ENCODE measurements around the gene DCTN3.

DCTN3 gene

DNA sequence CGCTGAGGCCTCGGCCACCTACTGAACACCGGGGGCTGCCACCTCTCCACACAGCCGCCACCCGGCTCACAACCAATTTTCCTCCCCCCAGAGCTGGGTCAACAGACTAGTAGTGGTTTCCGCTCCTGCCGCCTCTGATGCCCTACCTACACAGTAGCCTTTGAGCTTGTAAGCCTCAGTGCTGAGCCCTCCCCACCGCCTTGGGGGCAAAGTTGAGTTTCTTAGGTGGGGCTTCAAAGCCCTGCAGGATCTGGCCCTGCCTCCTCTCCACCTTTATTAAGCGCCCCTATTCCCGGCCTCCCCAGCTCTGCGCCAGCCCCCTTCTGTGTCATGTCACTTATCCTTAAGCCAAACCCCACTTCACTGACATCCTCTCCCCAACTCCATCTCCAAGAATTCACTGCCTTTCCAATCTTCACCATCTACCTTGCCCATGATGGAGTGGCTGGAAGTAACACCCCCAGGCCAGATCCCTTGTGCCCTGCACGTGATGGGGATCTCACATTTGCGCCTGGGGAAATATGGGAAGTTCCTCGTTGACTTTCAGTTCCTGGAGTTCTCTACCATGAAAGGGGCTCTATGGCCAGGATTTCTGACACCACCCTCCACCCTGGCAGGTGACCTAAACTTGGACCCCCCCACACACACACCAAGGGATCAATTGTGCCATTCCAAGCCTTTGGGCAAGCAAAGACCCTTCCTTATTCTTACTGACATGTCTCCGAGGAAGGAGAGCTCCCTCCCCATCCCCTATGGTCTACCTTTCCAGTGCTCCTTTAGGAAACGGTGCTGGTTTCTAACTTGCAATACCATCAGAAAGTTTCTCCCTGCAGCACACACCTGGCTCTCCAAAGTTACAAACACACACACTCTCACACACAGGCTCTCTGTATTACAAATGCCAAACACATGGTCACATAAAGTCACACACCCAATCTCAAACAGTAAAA, 28.1 kb downstream of the DCTN3 start:
- H3K27ac ChIP-seq: no peak overlapping the region
- no peak for DNase-seq (ENCODE audit: low read depth, low spot score)

DNA sequence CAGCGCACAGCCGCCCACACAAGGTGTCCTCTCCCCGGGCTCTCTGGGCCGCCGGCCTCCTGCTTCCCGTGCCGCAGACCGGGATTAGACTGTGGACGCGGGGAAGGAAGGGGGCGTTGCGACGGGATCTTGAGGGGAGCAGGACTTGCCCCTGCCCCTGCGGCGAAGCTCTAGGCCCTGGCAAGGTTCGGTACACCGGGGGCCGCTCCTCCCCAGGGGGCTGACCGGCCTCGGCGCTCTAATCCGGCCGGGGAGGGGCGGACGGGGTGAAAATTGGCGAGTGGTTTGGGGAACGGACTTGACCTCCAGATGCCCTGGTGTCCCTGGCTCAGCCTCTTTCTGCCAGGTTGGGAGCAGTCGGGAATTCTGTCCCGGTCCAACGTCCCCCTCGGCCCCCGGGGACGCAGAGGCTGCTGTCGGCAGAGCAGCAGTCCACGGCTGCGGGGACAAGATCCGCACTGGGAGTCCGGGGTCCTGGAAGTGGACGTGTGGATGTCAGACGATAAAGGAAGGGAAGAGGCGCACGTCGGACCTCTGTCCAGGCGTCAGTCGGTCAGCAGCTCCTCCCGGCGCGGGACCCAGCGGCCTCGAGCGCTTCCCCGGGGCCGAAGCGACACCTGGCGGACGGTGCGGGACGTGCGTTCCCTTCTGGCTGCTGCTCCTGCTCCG, 28.9 kb downstream of the DCTN3 start:
- no peak for DNase-seq (ENCODE audit: low read depth, low spot score)
- no peak overlapping the region for H3K27ac ChIP-seq

DNA sequence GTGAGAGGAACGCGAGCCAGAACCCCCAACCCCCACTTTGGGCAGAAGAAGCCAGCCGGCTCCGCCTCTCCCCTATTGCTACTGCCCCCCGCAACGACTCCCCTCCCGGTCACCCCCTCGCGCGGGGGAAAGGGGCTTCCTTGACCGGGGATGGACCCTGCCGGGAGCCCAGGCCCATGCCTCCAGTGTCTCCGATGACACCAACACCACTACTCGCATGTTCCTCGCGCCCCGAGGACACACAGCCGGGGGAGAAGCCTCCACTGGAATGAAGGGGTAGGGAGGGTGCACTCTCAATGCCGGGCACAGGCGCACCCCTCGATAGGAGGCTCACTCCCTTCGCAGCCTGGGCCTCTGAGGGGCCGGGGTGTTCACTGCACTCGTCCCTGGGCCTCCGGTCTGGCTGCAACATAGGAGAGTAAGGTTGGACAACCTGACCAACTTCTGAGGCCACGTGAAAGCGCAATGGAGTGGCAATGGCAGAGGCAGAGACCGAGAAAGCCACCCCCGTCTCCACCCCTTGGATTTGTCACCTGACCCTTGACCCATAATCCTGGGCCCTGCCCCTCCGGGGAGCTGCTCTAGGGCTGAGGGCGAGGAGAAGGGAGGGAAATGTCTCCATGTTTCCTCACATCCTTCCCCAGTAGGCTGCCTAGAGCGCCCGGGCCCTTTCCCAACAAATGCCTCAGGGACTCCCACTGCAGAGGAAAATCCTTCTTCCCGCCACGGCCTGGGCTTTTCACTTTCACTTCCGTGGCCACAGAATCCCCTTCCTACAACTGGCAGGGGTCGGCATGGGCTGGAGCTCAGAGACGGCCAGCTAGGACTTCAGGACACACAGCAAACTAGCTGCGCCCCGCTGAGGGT, 29.7 kb downstream of the DCTN3 start:
- no peak for DNase-seq (ENCODE audit: low read depth, low spot score)
- H3K27ac ChIP-seq: no peak overlapping the region

DNA sequence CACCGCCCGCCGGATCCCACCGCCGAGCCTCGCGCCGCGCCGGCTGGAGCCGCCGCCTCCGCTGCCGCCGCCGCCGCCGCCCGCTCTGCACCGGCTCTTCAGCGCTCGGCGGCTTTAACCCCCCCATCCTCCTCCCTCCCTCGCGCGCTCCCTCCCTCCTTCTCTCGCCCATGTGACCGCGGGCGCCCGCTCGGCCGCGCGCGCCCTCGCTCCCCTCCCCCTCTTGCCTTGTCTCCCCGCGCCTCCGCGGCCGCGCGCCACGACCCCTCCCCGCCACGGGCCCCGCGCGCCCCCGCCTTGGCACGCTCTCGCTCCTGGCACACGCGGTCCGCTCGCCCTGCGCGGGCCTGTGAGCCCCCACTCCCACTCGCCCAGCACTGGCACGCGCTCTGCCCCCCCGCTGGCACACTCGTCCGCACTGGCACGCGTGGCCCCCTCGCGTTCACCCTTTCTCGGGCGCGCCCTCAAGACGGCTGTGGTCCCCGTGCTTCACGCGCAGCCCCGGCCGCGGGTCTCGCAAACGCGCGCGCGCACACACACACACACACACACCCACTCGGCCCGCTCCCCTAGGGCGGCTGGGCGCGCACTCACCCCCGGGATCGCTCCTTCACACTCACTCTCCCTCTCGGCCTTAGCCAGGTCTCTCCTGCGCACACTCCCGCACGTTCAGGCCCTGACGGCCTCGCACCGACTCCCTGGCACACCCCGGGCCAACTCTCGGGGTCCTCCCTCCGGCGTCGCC, 30.5 kb downstream of the DCTN3 start, which contains the start of gene CNTFR:
Gene CNTFR, minus strand, starts transcription at position 89 of the 745 bp plus-strand sequence. CDS start 20,743 bp downstream, outside the sequence.
- no peak for DNase-seq (ENCODE audit: low read depth, low spot score)
- H3K27ac ChIP-seq: no peak within 1 kb of the TSS

DNA sequence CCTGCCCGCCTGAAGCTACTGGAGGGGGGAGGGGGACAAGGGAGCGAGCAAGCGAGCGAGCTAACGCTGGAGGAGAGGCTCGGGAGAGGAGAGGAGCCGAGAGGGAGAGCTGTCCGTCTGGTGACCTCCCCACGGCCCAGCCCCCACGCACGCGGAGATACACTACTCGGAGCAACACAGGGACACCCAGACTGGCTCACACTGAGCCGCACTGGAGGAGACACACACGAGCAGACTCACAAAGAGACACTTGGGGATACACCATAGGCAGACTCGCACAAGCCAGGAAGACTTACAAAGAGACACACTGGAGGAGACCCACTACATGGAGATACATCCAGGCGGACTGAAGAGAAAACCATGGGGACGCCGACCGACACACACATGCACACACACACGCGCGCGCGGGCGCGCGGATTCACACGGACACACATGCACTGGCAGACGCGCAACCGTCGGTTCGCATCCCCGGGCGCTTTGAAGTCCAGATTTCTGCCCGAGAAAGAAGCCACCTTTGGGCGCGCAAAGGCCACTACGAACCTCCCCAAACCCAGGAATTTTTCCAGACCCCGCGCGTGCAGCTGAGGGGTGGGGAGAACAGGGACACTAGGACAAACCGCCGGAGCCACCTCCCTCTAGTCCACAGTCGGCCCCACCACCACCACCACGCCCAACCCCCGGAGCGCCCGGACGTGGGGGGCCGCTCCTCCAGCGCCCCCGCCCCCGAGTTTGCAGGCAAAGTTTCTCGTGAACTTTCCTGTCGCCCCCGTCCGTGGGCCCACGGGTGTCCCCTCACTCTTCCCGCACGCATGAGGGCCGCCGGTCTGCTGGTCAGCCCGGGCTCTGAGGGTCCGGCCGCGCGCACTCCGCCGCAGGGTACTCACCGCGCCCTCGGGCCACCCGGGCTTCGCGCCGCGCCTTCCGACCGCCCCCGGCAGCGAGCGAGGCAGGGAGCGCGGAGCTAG, 31.3 kb downstream of the DCTN3 start:
- no peak overlapping the region for H3K27ac ChIP-seq
- no peak for DNase-seq (ENCODE audit: low read depth, low spot score)

DNA sequence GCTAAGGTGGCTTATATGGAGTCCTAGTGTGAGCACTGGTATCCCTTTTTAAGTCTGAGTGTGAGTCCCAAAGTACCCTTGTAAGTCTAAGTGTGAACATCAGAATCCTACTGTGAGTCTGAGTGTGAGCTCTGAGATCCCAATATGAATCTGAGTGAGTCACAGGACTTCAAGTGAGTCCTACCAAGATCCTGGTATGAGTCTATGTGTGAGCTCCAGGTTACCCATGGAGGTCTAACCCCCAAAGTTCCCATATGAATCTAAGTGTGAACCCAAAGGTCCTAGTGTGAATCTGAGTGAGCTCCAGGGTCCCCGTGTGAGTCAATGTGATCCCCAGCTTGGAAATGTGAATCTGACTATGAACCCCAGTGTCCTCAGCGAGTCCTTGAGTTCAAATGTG, 33.0 kb downstream of the DCTN3 start:
- DNase-seq (ENCODE audit: low read depth, low spot score): no peak
- no peak overlapping the region for H3K27ac ChIP-seq

DNA sequence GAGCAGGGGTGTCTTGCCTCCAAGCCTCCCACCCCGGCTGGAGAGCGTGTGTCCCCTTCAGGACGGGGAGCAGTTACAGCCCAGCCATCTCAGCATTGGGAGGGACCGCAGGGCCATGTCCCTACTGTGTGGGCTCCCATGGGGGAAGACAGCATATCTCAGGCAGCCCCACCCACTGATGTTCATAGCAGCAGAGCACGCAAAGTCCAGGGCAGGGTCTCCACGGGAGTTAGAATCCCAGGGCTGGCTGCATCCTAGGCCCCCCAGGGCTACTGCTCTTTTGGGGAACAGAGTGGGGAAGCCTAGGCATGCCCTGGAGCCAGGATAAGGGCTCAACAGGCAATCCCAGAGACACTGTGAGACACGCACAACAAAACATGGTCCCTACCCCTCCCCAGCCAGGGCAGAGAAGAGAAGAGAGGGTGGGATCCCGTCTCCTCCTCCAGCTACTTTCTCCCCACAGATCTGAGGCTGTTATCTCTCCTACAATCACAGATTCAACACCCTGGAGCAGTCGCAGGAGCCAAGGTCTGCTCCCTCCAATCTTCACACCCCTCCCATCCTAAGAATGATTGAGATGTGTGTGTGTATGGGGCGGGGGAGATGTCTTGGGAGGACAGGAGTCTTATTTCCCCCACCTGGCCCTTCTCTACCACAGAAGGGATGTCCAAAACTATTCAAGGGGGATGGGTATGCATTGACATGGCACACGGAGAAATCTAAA, 34.2 kb downstream of the DCTN3 start:
- H3K27ac ChIP-seq: no peak overlapping the region
- DNase-seq (ENCODE audit: low read depth, low spot score): no peak

DNA sequence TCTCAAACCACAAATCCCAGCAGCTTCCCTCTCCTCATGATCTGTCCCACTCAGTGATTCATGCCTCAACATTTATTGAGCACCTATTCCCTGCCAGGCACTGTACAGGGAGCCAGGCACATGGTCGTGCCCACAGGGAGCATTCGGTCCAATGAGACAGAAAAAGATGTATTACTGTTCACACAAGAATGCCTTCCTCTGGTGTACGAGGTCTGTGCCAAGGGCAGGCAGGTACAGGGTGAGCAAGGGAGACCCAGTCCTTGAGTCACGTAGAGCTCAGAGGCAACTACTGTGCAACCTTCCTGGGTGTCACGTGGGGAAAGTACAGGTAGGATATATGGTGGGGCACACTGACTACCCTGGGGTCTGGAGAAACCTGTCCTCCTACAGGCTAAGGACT, 35.3 kb downstream of the DCTN3 start:
- no peak for DNase-seq (ENCODE audit: low read depth, low spot score)
- no peak overlapping the region for H3K27ac ChIP-seq

DNA sequence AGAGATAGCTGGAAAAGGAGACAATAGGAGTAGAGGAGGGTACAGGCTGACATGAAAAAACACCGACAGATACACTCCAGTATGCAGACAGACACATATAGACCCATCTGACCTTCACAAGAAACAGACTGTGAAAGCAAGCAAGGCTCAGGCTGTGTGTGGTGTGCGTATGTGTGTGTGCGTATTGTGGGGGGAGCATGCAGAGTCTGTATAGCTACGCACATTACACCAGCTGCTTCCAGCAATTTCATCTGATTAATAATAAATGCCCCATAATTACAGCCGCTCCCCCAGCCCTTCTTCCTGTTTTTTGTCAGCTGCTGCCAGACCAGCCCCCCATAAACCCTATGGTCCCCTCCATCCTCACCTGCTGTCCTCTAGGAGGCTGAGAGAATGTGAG, 37.5 kb downstream of the DCTN3 start:
- H3K27ac ChIP-seq: no peak overlapping the region
- no peak for DNase-seq (ENCODE audit: low read depth, low spot score)

DNA sequence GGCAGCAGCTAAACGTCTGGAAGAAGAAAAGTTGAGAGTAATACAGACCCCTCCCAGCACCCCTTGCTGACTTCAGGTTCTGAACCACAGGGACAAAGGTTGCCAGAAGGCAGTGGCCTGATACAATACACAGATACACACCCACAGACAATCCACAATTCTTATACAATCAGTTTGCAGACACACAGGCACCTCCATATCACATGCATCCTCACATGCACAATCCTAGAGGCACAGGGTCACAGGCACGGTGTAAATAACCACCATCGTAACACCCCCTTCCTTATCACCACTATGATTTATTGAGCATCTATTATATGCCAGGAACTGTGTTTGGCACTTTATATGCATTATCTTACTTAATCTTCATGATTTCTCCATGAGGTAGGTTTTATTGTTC, 39.0 kb downstream of the DCTN3 start:
- H3K27ac ChIP-seq: no peak overlapping the region
- no peak for DNase-seq (ENCODE audit: low read depth, low spot score)

DNA sequence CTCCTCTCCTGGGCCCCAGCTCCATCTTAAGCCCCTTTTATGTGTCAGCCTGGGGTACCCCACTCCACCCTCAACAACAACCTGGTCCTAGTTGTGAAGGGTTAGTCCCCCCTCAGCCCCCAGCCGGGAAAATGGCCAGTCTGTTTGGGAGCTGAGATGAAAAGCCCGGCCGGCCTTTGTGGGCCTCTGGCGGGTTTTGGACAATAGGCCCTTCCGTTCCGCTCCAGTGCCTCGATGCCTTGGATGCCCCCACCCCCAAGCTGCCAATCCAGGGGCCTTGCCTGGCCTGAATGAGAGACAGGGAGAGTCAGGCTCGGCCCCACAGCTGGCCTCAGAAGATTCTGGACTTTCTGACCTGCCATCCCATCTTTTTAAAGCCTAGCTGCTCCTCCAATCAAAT, 39.9 kb downstream of the DCTN3 start:
- H3K27ac ChIP-seq: no peak overlapping the region
- no peak for DNase-seq (ENCODE audit: low read depth, low spot score)

DNA sequence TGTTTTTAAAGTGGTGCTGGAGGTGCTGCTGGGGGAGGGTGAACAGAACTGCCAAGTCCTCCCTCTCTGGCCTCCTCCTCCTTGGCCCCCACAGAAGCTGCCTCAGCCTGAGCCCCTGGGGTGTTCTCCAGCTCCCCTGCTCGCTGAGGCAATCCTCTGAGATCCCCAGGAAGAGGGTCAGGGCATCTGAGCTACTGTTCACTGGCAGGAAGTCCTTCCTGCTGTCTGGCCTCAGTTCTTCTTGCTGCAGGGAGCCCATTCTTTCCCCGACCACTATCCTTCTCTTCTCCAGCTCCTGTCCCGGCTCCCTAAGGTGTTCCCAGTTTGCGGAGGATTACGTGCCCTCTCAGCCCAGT, 40.5 kb downstream of the DCTN3 start:
- DNase-seq (ENCODE audit: low read depth, low spot score): no peak
- H3K27ac ChIP-seq: no peak overlapping the region

DNA sequence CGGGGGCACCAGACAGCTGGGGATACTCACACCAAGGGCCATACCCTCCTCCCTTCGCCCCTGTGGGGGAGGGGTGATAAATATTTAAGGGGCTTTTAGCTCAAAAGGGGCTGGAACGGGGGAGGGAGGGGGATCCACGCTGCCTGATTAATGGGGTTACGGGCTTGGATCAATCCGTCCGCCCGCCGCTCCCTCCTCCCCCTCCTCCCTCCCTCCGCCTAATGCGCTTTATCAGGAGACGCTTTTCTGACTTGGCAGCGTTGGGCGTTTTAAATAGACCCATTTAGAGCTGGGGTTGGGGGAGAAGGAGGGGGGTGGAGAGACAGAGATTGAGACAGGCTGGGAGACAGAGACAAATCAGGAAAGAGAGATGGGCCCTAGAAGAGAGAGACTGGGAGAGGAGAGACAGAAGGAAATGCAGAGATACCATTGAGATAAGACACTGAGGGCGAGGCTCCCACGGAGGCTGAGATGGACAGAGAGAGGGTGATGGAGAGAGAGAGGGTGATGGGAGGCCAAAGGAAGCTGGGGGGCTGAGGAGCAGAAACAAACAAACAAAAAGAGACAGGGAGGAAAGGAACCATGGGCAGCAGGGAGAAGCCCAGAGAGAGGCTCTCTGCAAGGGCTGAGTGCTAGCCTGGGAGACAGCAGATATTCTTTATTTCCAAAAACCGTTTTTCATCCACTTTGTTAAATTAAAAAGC, 41.0 kb downstream of the DCTN3 start:
- H3K27ac ChIP-seq: no peak overlapping the region
- DNase-seq (ENCODE audit: low read depth, low spot score): no peak

DNA sequence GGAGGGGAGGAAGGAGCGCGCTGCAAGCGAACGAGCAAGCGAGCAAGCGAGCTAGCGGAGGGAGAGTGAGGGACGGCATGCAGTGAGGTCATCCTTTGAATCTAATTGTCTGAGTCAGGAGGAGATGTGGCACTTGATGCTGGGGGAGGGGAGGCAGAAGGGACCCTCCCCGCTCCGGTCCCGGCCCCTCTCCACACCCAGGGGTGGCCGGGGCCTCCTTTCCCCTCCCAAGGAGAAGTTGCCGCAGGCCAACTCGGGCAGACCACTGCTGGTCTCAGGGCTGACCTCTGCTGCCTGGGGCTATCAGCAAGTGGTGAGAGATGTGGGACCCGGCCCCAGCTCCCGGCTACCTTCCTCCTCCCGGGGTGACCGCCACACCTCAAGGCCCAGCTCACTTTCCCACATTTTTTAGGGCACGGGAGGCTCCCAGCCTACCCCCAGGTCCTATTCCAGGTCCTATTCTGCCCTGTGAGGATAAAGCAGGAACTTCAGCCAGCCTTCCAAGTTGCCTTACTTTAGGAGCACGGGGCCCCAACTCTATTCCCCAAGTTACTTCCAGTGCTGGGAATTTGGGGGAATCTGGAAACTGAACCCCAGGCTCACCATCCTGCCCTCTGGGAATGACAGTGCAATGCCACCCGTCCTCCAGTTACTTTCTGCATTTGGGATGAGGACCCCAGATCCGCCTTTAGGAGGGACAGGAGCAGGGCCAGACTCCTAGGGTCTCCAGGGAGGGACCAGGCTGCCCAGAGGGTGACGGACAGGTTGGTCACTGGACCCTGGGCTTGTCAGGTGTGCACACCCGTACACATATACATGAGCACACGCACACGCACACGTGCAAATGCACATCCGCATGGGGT, 41.8 kb downstream of the DCTN3 start:
- no peak overlapping the region for H3K27ac ChIP-seq
- DNase-seq (ENCODE audit: low read depth, low spot score): no peak

DNA sequence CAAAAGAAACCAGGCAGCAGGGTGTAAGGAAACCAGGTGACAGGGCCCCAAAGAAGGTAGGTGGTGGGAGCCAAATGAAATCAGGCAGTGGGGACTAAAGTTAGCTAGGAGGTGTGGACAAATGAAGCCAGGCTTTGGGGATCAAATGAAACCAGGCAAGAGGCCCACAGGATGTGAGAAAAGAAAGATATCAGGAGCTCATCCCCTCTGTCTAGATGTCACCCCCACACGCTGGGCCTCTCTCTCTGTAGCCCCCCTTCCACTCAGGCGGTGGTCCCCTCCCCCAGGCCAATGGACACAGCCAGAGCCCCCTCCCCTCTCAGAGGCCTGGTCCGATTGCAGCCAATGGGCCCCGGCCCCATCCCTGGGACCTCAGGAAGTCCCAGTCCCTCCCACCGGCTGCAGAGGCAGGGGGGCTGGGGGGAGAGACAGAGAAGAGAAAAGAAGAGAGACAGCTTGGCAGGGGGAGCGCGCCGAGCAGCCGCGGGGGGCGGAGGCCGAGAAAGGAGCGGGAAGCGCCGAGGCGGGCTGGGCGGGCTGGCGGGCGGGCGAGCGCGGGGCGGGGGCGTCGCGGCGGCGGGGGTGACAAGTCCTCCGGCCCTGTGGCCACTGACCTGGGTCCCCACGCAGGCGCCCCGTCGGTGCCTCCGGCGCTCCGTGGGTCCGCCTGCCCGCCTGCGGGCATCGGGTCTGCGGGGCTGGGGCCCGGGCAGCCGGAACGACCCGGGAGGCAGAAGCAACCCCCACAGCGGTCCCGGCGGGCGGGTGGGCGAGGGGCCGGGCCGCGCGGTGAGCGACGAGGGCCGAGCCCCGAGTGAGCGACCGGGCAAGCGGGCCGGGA, 42.7 kb downstream of the DCTN3 start:
- DNase-seq (ENCODE audit: low read depth, low spot score): no peak
- no peak overlapping the region for H3K27ac ChIP-seq

Data from epithelial cell of prostate (primary cell).